OCI-LY3 (cell line): ENCODE data around the gene BICD2.

Experiments used
- H2AFZ ChIP-seq: fragments of 200-600, 300-600 bp; shearing (Covaris generic); 2 replicates; pipeline ENCODE4 v1.6.0; 2014; ENCODE audit warnings: antibody characterized with exemption, low read depth, low read length
- H3K27ac ChIP-seq: fragments of 200-600, 300-600 bp; sonication (generic); 2 replicates; pipeline ENCODE4 v1.5.1; 2014; ENCODE audit warnings: mild to moderate bottlenecking, low read length, moderate library complexity, mixed read lengths
- H3K27me3 ChIP-seq: fragments of 200-600, 300-600 bp; sonication (generic); 2 replicates; pipeline ENCODE4 v1.6.1; 2014; ENCODE audit warnings: low read depth, low read length, mixed read lengths
- H3K36me3 ChIP-seq: fragments of 200-600, 300-600 bp; sonication (generic); replicated peaks from 2 replicates; pipeline ENCODE3; 2014; ENCODE audit warnings: low read depth, low read length, mixed read lengths
- H3K4me1 ChIP-seq: fragments of 300-600, 200-600 bp; sonication (generic); 2 replicates; pipeline ENCODE4 v1.6.1; 2014; ENCODE audit warnings: low read length, mixed read lengths
- H3K4me2 ChIP-seq: fragments of 200-600, 300-600 bp; sonication (generic); 2 replicates; pipeline ENCODE4 v1.6.1; 2014; ENCODE audit warnings: low read length, mixed read lengths
- H3K4me3 ChIP-seq: fragments of 300-600, 200-600 bp; sonication (generic); 2 replicates; pipeline ENCODE4 v1.5.1; 2014; ENCODE audit warnings: antibody characterized with exemption, mild to moderate bottlenecking, low read length, moderate library complexity
- H3K79me2 ChIP-seq: fragments of 300-600, 200-600 bp; shearing (Covaris generic); 2 replicates; pipeline ENCODE4 v1.6.1; 2014; ENCODE audit warnings: mild to moderate bottlenecking, low read length, mixed read lengths
- H3K9ac ChIP-seq: fragments of 300-600, 200-600 bp; shearing (Covaris generic); 2 replicates; pipeline ENCODE4 v1.6.0; 2014; ENCODE audit warnings: mild to moderate bottlenecking, low read length, moderate library complexity
- H3K9me3 ChIP-seq: fragments of 200-600, 300-600 bp; shearing (Covaris generic); 2 replicates; pipeline ENCODE4 v1.6.1; 2014; ENCODE audit warnings: low read length, mixed read lengths; ENCODE audit not compliant: insufficient read depth
- H4K20me1 ChIP-seq: fragments of 200-600, 300-600 bp; sonication (generic); 2 replicates; pipeline ENCODE4 v1.6.1; 2016; ENCODE audit warnings: low read length, mixed read lengths; ENCODE audit not compliant: insufficient read depth
- CTCF ChIP-seq: fragments of 200-600, 300-600 bp; sonication (generic); IDR thresholded peaks from 2 replicates; pipeline ENCODE4 v1.5.1; 2014; ENCODE audit warnings: antibody characterized with exemption, low read length, low read depth
- EZH2phosphoT487 ChIP-seq: fragments of 200-600 bp; shearing (Covaris generic); IDR thresholded peaks from 2 replicates; pipeline ENCODE4 v1.6.1; 2018; ENCODE audit warnings: antibody characterized with exemption, mixed run types, low read depth

Gene BICD2

GRCh38 chr9:92727716-92728700, 36.6 kb downstream of the BICD2 start:
- H4K20me1 ChIP-seq, result peaks cover 50% of the 10 kb centered on the region
- peaks cover 13% of the 10 kb centered on the region for H3K36me3 ChIP-seq
- H3K79me2 ChIP-seq, result peaks cover 53% of the 10 kb centered on the region
- H3K9ac ChIP-seq, result no peak overlapping the region
- no peak overlapping the region for H3K27ac ChIP-seq
- no peaks in the 10 kb centered on the region for H3K27me3 ChIP-seq
- H2AFZ ChIP-seq, result no peak overlapping the region
- no peak overlapping the region for H3K4me3 ChIP-seq
- H3K9me3 ChIP-seq, result no peaks in the 10 kb centered on the region
- peaks cover 13% of the 10 kb centered on the region for H3K4me1 ChIP-seq
- no peak overlapping the region for H3K4me2 ChIP-seq
- TF ChIP-seq CTCF (no peak), EZH2phosphoT487 (no peak)

- H2AFZ ChIP-seq, result no peak overlapping the region
- no peak overlapping the region for H3K27ac ChIP-seq
- peaks cover 13% of the 10 kb centered on the region for H3K4me1 ChIP-seq
- no peak overlapping the region for H3K9ac ChIP-seq
- H3K79me2 ChIP-seq, result peaks cover 50% of the 10 kb centered on the region
- TF ChIP-seq EZH2phosphoT487, result no peak
- TF ChIP-seq CTCF, result no peak
- H3K36me3 ChIP-seq, result peaks cover 13% of the 10 kb centered on the region
- H3K27me3 ChIP-seq, result no peaks in the 10 kb centered on the region
- H3K9me3 ChIP-seq, result no peaks in the 10 kb centered on the region
- H3K4me2 ChIP-seq, result no peak overlapping the region
- no peak overlapping the region for H3K4me3 ChIP-seq
- peaks cover 49% of the 10 kb centered on the region for H4K20me1 ChIP-seq
These were observed 37.5 kb downstream of the BICD2 start for GRCh38 chr9:92726971-92727715.

GRCh38 chr9:92726348-92726747, 38.3 kb downstream of the BICD2 start:
- Histone ChIP-seq H3K9me3 (no peaks in the 10 kb centered on the region), H3K27me3 (no peaks in the 10 kb centered on the region), H3K4me1 (peaks cover 19% of the 10 kb centered on the region), H3K9ac (no peak overlapping the region), H3K27ac (no peak overlapping the region), H2AFZ (no peak overlapping the region), H3K4me3 (no peak overlapping the region), H4K20me1 (peaks cover 41% of the 10 kb centered on the region; the same call in 1 of the 2 replicates), H3K79me2 (peaks cover 42% of the 10 kb centered on the region), H3K36me3 (peaks cover 17% of the 10 kb centered on the region), H3K4me2 (no peak overlapping the region)
- TF ChIP-seq EZH2phosphoT487 (no peak), CTCF (no peak)

- Histone ChIP-seq H2AFZ (no peak overlapping the region), H3K9ac (no peak overlapping the region), H3K4me1 (peaks cover 24% of the 10 kb centered on the region), H3K9me3 (no peaks in the 10 kb centered on the region), H4K20me1 (peaks cover 38% of the 10 kb centered on the region; the same call in 1 of the 2 replicates), H3K79me2 (peaks cover 36% of the 10 kb centered on the region), H3K4me3 (no peak overlapping the region), H3K4me2 (no peak overlapping the region), H3K36me3 (peaks cover 18% of the 10 kb centered on the region), H3K27ac (no peak overlapping the region), H3K27me3 (no peaks in the 10 kb centered on the region)
- TF ChIP-seq EZH2phosphoT487 (no peak), CTCF (no peak)
These were observed 38.9 kb downstream of the BICD2 start for GRCh38 chr9:92725766-92726165.
